ENCODE measurements around the gene SNAPC1. TPM values are rescaled to one million over a fixed set of nuclear protein-coding genes. Genes with fewer than 3 reads are reported as not detected.

The SNAPC1 gene
- total RNA-seq, 3 donors from 2014 or later: 4.6 to 9.1 (median 7.2) TPM

- intact Hi-C loops (cut with DNase I; ENCODE audit: low total_unique reads): loop anchor here (10.0 kb wide), 1 partner anchor 1455 kb away; no protein-coding TSS in a partner anchor
- Histone ChIP-seq H3K4me1 (no peaks in the 10 kb centered on the region), H3K27me3 (no peaks in the 10 kb centered on the region), H3K36me3 (no peaks in the 10 kb centered on the region), H3K9me3 (no peaks in the 10 kb centered on the region), H3K27ac (no peak overlapping the region), H3K4me3 (no peak overlapping the region)
- DNase-seq (ENCODE audit: low spot score in 2 of 2): no peak
- TF ChIP-seq POLR2AphosphoS5 (IDR thresholded peaks at IDR 0.05) (no peak), CTCF (IDR thresholded peaks at IDR 0.05) (no peak), POLR2A (IDR thresholded peaks at IDR 0.05) (no peak)
These were observed 42.6 kb upstream of the SNAPC1 start for GRCh38 chr14:61719344-61720293.

- Histone ChIP-seq H3K4me1 (no peaks in the 10 kb centered on the region), H3K27ac (no peak overlapping the region), H3K36me3 (no peaks in the 10 kb centered on the region), H3K9me3 (no peaks in the 10 kb centered on the region), H3K4me3 (no peak overlapping the region), H3K27me3 (no peaks in the 10 kb centered on the region)
- TF ChIP-seq POLR2AphosphoS5 (IDR thresholded peaks at IDR 0.05): no peak
- no peak for TF ChIP-seq CTCF (IDR thresholded peaks at IDR 0.05)
- TF ChIP-seq POLR2A (IDR thresholded peaks at IDR 0.05): no peak
- DNase-seq (ENCODE audit: low spot score in 2 of 2): no peak
- intact Hi-C loops (cut with DNase I; ENCODE audit: low total_unique reads): loop anchor here (10.0 kb wide), 1 partner anchor 1455 kb away; no protein-coding TSS in a partner anchor
These were observed 41.9 kb upstream of the SNAPC1 start for GRCh38 chr14:61720294-61720661.

GRCh38 chr14:61720741-61721140 is 41.5 kb upstream of the SNAPC1 start:
- Histone ChIP-seq H3K27me3 (no peaks in the 10 kb centered on the region), H3K27ac (no peak overlapping the region), H3K4me3 (no peak overlapping the region), H3K36me3 (no peaks in the 10 kb centered on the region), H3K4me1 (no peaks in the 10 kb centered on the region), H3K9me3 (no peaks in the 10 kb centered on the region)
- DNase-seq (ENCODE audit: low spot score in 2 of 2): no peak
- intact Hi-C loops (cut with DNase I; ENCODE audit: low total_unique reads): loop anchor here (10.0 kb wide), 1 partner anchor 1456 kb away; no protein-coding TSS in a partner anchor
- TF ChIP-seq POLR2A (IDR thresholded peaks at IDR 0.05) (no peak), POLR2AphosphoS5 (IDR thresholded peaks at IDR 0.05) (no peak), CTCF (IDR thresholded peaks at IDR 0.05) (no peak)

- Histone ChIP-seq H3K4me1 (no peaks in the 10 kb centered on the region), H3K36me3 (no peaks in the 10 kb centered on the region), H3K27ac (no peak overlapping the region), H3K27me3 (no peaks in the 10 kb centered on the region), H3K4me3 (no peak overlapping the region), H3K9me3 (no peaks in the 10 kb centered on the region)
- no peak for DNase-seq (ENCODE audit: low spot score in 2 of 2)
- TF ChIP-seq POLR2AphosphoS5 (IDR thresholded peaks at IDR 0.05): no peak
- no peak for TF ChIP-seq POLR2A (IDR thresholded peaks at IDR 0.05)
- no peak for TF ChIP-seq CTCF (IDR thresholded peaks at IDR 0.05)
- intact Hi-C loops (cut with DNase I; ENCODE audit: low total_unique reads): loop anchor here (10.0 kb wide), 1 partner anchor 1459 kb away; no protein-coding TSS in a partner anchor
These were observed 38.1 kb upstream of the SNAPC1 start for GRCh38 chr14:61724133-61724532.

All from breast epithelium (tissue), 4 donors.